Astrocyte (in vitro differentiated cells and primary cell): ENCODE results near the gene TNFSF8.

Experiments
- EZH2 ChIP-seq: IDR thresholded peaks from 2 replicates; pipeline ENCODE4 v1.6.1; 2012; ENCODE audit warnings: mild to moderate bottlenecking, low read length, inconsistent platforms; ENCODE audit not compliant: insufficient read depth
- TF ChIP-seq, protein P1 (sequence below): IDR thresholded peaks from 2 replicates; pipeline ENCODE4 v1.5.1; 2011; ENCODE audit warnings: low read depth, mild to moderate bottlenecking, inconsistent platforms, low read length, moderate library complexity; ENCODE audit not compliant: insufficient read depth

DNA sequence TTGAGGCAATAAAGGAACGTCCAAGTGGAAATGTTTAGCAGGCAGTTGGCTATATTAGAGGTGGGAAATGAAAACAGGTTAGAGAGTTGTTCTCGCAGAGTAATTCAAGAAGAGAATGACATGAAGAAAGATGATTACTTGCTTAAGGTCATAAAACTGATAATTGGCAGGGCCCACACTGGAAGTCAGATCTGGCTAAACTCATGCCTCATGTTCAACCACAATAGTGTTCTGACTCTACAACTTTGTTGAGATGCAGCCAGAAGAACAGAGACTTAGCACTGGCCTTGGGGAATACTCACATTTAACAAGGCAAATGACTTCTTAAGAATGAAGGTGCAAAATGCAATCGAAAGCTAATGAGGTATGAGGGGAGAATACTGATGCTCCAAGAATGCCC, 27.2 kb upstream of the TNFSF8 start:
- TF ChIP-seq, protein P1, sequence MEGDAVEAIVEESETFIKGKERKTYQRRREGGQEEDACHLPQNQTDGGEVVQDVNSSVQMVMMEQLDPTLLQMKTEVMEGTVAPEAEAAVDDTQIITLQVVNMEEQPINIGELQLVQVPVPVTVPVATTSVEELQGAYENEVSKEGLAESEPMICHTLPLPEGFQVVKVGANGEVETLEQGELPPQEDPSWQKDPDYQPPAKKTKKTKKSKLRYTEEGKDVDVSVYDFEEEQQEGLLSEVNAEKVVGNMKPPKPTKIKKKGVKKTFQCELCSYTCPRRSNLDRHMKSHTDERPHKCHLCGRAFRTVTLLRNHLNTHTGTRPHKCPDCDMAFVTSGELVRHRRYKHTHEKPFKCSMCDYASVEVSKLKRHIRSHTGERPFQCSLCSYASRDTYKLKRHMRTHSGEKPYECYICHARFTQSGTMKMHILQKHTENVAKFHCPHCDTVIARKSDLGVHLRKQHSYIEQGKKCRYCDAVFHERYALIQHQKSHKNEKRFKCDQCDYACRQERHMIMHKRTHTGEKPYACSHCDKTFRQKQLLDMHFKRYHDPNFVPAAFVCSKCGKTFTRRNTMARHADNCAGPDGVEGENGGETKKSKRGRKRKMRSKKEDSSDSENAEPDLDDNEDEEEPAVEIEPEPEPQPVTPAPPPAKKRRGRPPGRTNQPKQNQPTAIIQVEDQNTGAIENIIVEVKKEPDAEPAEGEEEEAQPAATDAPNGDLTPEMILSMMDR = no peak
- TF ChIP-seq EZH2 = no peak
